ENCODE measurements around the gene KCNG2. TPM values are rescaled to one million over a fixed set of nuclear protein-coding genes. Genes with fewer than 3 reads are reported as not detected.

The KCNG2 gene
- total RNA-seq, 1 experiment from 2014 or later: not detected

DNA sequence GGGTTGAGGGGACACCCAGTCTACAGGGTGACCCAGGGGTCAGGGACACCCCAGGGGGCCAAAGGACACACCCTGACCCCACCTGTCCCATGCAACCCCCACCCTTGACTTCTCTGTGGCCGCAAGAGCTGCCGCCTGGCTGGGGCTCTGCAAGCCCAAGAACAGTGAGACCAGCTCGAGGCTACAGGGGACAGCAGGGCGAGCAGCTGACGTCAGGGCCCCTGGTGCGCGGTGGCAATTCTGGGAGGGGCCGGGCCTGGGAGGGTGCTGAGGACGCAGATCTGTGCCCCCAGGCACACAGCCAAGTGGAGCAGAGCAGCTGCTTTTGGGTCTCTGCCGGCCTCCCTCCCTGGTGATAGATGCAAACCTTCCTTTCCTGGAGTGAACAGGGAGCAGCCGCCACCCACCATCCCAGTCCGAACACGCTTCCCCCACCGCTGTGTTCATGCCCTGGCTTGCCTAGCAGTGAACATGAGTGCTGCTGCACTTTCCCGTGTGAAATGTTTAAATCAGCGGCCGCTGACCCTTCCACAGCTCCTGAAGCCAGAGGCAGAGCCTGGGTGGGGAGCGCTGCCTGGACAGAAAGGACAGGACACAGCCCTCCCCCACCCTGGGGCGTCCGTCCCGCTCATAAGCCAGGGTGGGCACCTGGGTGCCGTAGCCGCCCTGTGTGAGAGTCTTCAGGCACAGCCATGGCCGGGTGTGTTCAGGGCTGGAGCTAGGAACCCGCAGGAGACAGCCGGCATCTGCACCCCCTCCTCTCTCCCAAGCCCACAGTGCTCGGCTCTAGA lies 106.8 kb downstream of the KCNG2 start:
- CTCF ChIA-PET: no interaction called here
- intact Hi-C loops (cut with micrococcal nuclease; ENCODE audit: unreplicated experiment): no loop called here
- no peak overlapping the region for H3K4me3 Mint-ChIP-seq (ENCODE audit: unreplicated experiment)
- BruUV-seq (replicated peaks): no TSS peak
- peaks cover 7% of the 10 kb centered on the region for H3K9me3 Mint-ChIP-seq (ENCODE audit: unreplicated experiment)
- H3K27me3 ChIP-seq (replicated peaks; ENCODE audit: control insufficient read depth, insufficient read depth, low read length): no peaks in the 10 kb centered on the region
- no peaks in the 10 kb centered on the region for H3K4me1 Mint-ChIP-seq (ENCODE audit: low read depth, unreplicated experiment)
- TF ChIP-seq, protein P1, sequence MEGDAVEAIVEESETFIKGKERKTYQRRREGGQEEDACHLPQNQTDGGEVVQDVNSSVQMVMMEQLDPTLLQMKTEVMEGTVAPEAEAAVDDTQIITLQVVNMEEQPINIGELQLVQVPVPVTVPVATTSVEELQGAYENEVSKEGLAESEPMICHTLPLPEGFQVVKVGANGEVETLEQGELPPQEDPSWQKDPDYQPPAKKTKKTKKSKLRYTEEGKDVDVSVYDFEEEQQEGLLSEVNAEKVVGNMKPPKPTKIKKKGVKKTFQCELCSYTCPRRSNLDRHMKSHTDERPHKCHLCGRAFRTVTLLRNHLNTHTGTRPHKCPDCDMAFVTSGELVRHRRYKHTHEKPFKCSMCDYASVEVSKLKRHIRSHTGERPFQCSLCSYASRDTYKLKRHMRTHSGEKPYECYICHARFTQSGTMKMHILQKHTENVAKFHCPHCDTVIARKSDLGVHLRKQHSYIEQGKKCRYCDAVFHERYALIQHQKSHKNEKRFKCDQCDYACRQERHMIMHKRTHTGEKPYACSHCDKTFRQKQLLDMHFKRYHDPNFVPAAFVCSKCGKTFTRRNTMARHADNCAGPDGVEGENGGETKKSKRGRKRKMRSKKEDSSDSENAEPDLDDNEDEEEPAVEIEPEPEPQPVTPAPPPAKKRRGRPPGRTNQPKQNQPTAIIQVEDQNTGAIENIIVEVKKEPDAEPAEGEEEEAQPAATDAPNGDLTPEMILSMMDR (IDR thresholded peaks at IDR 0.05; ENCODE audit: insufficient read depth in 1 of 2, low read depth in 1 of 2, low read length in 1 of 2, severe bottlenecking in 1 of 2, unreplicated experiment in 1 of 2): no peak
- no peaks in the 10 kb centered on the region for H3K36me3 ChIP-seq (ENCODE audit: control insufficient read depth, insufficient read depth, low read length)
- no peak overlapping the region for H3K4me3 ChIP-seq (ENCODE audit: low read depth, low read length)
- POLR2A ChIA-PET: no interaction called here
- no peaks in the 10 kb centered on the region for H3K4me1 ChIP-seq
- H3K9me3 ChIP-seq: no peaks in the 10 kb centered on the region
- H3K36me3 Mint-ChIP-seq (ENCODE audit: insufficient read depth, unreplicated experiment): peaks cover 24% of the 10 kb centered on the region
- DNase-seq: no peak
- no peak overlapping the region for H3K27ac Mint-ChIP-seq (ENCODE audit: unreplicated experiment)
- H3K27me3 Mint-ChIP-seq (ENCODE audit: insufficient read depth, unreplicated experiment): no peaks in the 10 kb centered on the region

DNA sequence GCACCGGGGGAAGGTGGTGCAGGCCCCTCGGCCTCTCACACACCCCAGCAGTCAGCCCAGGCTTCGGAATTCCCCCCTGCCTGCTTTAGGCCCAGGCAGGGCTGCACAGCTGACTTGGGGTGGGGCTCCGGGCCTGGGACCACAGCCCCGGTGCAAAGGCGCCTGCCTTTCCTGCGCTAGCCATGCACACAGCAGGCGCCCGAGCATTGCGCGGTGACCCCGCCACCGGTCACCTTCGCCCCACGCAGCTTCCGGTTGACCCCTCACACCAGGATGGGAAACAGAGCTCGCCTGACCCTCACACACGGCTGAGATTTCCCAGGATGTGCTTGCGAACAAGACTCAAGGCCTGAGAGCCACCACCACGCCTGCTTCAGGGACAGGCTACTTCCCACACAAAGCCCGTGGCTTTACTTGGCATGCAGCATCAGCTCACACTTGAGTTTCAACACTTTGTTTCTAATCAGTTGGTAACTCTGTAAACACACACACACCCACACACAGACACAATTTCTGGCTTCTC lies 107.7 kb downstream of the KCNG2 start:
- Mint-ChIP-seq H3K27me3 (ENCODE audit: insufficient read depth, unreplicated experiment) (no peaks in the 10 kb centered on the region), H3K9me3 (ENCODE audit: unreplicated experiment) (peaks cover 7% of the 10 kb centered on the region), H3K4me3 (ENCODE audit: unreplicated experiment) (no peak overlapping the region), H3K4me1 (ENCODE audit: low read depth, unreplicated experiment) (no peaks in the 10 kb centered on the region), H3K36me3 (ENCODE audit: insufficient read depth, unreplicated experiment) (peaks cover 17% of the 10 kb centered on the region), H3K27ac (ENCODE audit: unreplicated experiment) (no peak overlapping the region)
- TF ChIP-seq, protein P1 (IDR thresholded peaks at IDR 0.05; ENCODE audit: insufficient read depth in 1 of 2, low read depth in 1 of 2, low read length in 1 of 2, severe bottlenecking in 1 of 2, unreplicated experiment in 1 of 2): no peak
- ChIA-PET CTCF (no interaction called here), POLR2A (no interaction called here)
- intact Hi-C loops (cut with micrococcal nuclease; ENCODE audit: unreplicated experiment): no loop called here
- Histone ChIP-seq H3K36me3 (ENCODE audit: control insufficient read depth, insufficient read depth, low read length) (no peaks in the 10 kb centered on the region), H3K4me3 (ENCODE audit: low read depth, low read length) (no peak overlapping the region), H3K27me3 (replicated peaks; ENCODE audit: control insufficient read depth, insufficient read depth, low read length) (no peaks in the 10 kb centered on the region), H3K4me1 (no peaks in the 10 kb centered on the region), H3K9me3 (no peaks in the 10 kb centered on the region)
- BruUV-seq (replicated peaks): no TSS peak
- DNase-seq: no peak

DNA sequence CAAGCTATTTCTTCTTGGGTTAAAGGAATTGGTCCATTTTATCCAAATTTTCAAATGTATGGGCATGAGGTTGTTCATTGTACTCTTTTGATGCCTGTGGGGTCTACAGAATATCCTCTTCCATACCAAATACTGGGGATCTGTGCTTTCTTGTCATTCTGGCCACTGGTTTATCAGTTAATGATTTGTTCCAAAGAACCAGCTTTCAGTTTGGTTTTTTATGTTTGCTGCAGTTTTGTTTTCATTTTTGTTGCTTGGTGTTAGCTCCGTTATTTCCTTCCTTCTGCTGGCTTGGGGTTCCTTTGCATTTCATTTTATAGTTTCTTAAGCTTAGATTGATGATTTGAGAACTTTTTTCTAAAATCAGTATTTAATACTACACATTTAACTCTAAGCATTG lies 108.3 kb downstream of the KCNG2 start:
- TF ChIP-seq, protein P1 (IDR thresholded peaks at IDR 0.05; ENCODE audit: insufficient read depth in 1 of 2, low read depth in 1 of 2, low read length in 1 of 2, severe bottlenecking in 1 of 2, unreplicated experiment in 1 of 2): no peak
- H3K27ac Mint-ChIP-seq (ENCODE audit: unreplicated experiment): no peak overlapping the region
- H3K4me3 ChIP-seq (ENCODE audit: low read depth, low read length): no peak overlapping the region
- H3K4me1 ChIP-seq: no peaks in the 10 kb centered on the region
- H3K36me3 ChIP-seq (ENCODE audit: control insufficient read depth, insufficient read depth, low read length): no peaks in the 10 kb centered on the region
- peaks cover 13% of the 10 kb centered on the region for H3K36me3 Mint-ChIP-seq (ENCODE audit: insufficient read depth, unreplicated experiment)
- no peaks in the 10 kb centered on the region for H3K27me3 Mint-ChIP-seq (ENCODE audit: insufficient read depth, unreplicated experiment)
- no peak for DNase-seq
- H3K27me3 ChIP-seq (replicated peaks; ENCODE audit: control insufficient read depth, insufficient read depth, low read length): no peaks in the 10 kb centered on the region
- intact Hi-C loops (cut with micrococcal nuclease; ENCODE audit: unreplicated experiment): no loop called here
- ChIA-PET CTCF (no interaction called here), POLR2A (no interaction called here)
- H3K9me3 ChIP-seq: no peaks in the 10 kb centered on the region
- peaks cover 7% of the 10 kb centered on the region for H3K9me3 Mint-ChIP-seq (ENCODE audit: unreplicated experiment)
- no peaks in the 10 kb centered on the region for H3K4me1 Mint-ChIP-seq (ENCODE audit: low read depth, unreplicated experiment)
- no TSS peak for BruUV-seq (replicated peaks)
- H3K4me3 Mint-ChIP-seq (ENCODE audit: unreplicated experiment): no peak overlapping the region
